GM12878 (cell line): ENCODE measurements around the gene PPP6R1. TPM values are rescaled to one million over a fixed set of nuclear protein-coding genes. Genes with fewer than 3 reads are reported as not detected.

Experiments used
- ATAC-seq: fragments of 200-7000 bp; cut with Tn5 transposase; 3 replicates; pipeline ENCODE4 v1.9.1; 2020; ENCODE audit warnings: mild to moderate bottlenecking, moderate library complexity
- BruUV-seq: library from RNA; stranded (reverse); fragments of 400-500 nt; replicated peaks from 2 replicates; lab custom pipeline; 2021; lab: Mats Ljungman, UMichigan
- CTCF ChIA-PET: fragments of 300-600 bp; sonication (Branson Sonifier 250); formaldehyde crosslinking; extraction: SDS; loops from one replicate; lab custom pipeline; 2021; ENCODE audit warnings: inconsistent platforms; lab: Yijun Ruan, JAX
- POLR2A ChIA-PET: fragments of 350-600 bp; formaldehyde crosslinking; extraction: SDS; loops from one replicate; lab custom pipeline; 2021; ENCODE audit warnings: inconsistent platforms; lab: Charles Lee
- RAD21 ChIA-PET: fragments of 300-600 bp; sonication (Branson Sonifier 250); formaldehyde crosslinking; loops from one replicate; lab custom pipeline; 2023; ENCODE audit warnings: antibody characterized with exemption; ENCODE audit not compliant: unreplicated experiment; lab: Charles Lee
- SMC1A ChIA-PET: fragments of 300-600 bp; sonication (Branson Sonifier 250); formaldehyde crosslinking; loops from one replicate; lab custom pipeline; 2023; ENCODE audit not compliant: unreplicated experiment, uncharacterized antibody; lab: Charles Lee
- DNase-seq: peaks from one replicate; pipeline ENCODE4 v3.0.0-alpha.2; 2011; ENCODE audit warnings: low read depth, low spot score
- FAIRE-seq: peaks from 3 replicates; lab custom pipeline; 2011; peaks lifted over from hg19 to GRCh38; lab: Jason Lieb, UNC
- H2AFZ ChIP-seq: 2 replicates; pipeline ENCODE4 v1.6.0; 2011; ENCODE audit warnings: low read depth, low read length, control low read depth; ENCODE audit not compliant: control insufficient read depth
- H3K27ac ChIP-seq: 2 replicates; pipeline ENCODE4 v1.5.1; 2011; ENCODE audit warnings: control low read depth; ENCODE audit not compliant: control insufficient read depth, insufficient read depth
- H3K27me3 ChIP-seq, 2 experiments: replicated peaks in 1 of 2; 2 replicates each; pipeline versions ENCODE4 v1.6.0 to v1.6.1; 2011; ENCODE audit warnings: low read length in 1 of 2; ENCODE audit not compliant: control insufficient read depth in 2 of 2, insufficient read depth in 2 of 2
- H3K36me3 ChIP-seq, 2 experiments: 2 replicates each; pipeline ENCODE4 v1.5.1; 2011; ENCODE audit warnings: low read length in 1 of 2; ENCODE audit not compliant: control insufficient read depth in 2 of 2, insufficient read depth in 2 of 2
- H3K4me1 ChIP-seq: 2 replicates; pipeline ENCODE4 v1.6.1; 2011; ENCODE audit warnings: mild to moderate bottlenecking, low read length, moderate library complexity, mixed read lengths; ENCODE audit not compliant: control insufficient read depth, insufficient read depth
- H3K4me2 ChIP-seq: 2 replicates; pipeline ENCODE4 v1.6.0; 2011; ENCODE audit warnings: control low read depth; ENCODE audit not compliant: control insufficient read depth, insufficient read depth
- H3K4me3 ChIP-seq: fragments of 200-600 bp; sonication (generic); 2 replicates; pipeline ENCODE4 v1.5.1; 2016
- H3K79me2 ChIP-seq: 2 replicates; pipeline ENCODE4 v1.6.0; 2011; ENCODE audit warnings: low read length; ENCODE audit not compliant: control insufficient read depth, insufficient read depth
- H3K9ac ChIP-seq: 2 replicates; pipeline ENCODE4 v1.8.0; 2011; ENCODE audit warnings: low read length, control low read depth, mixed read lengths; ENCODE audit not compliant: control insufficient read depth, insufficient read depth
- H3K9me3 ChIP-seq: replicated peaks from 3 replicates; pipeline ENCODE4 v1.5.1; 2011; ENCODE audit warnings: mild to moderate bottlenecking, low read length; ENCODE audit not compliant: control insufficient read depth, insufficient read depth
- H4K20me1 ChIP-seq: 2 replicates; pipeline ENCODE4 v1.6.0; 2011; ENCODE audit not compliant: control insufficient read depth, insufficient read depth
- BACH1 ChIP-seq: fragments of 450-650 bp; IDR thresholded peaks from 2 replicates; pipeline ENCODE4 v1.6.1; 2017; ENCODE audit warnings: mild to moderate bottlenecking, borderline replicate concordance
- BCL11A ChIP-seq: IDR thresholded peaks from 2 replicates; pipeline ENCODE4 v1.6.1; 2011; ENCODE audit warnings: low read depth, low read length
- CUX1 ChIP-seq: IDR thresholded peaks from 2 replicates; pipeline ENCODE4 v1.6.1; 2012; ENCODE audit warnings: improper control_type of control experiment, low read depth, low read length; ENCODE audit not compliant: insufficient replicate concordance
- HDGF ChIP-seq: fragments of 450-650 bp; IDR thresholded peaks from 2 replicates; pipeline ENCODE4 v1.6.1; 2016; ENCODE audit warnings: antibody characterized with exemption
- IKZF1 ChIP-seq: fragments of 450-650 bp; conservative IDR thresholded peaks from 2 replicates; pipeline ENCODE4 v1.6.1; 2017; ENCODE audit warnings: antibody characterized with exemption, mild to moderate bottlenecking
- MTA2 ChIP-seq: fragments of 450-650 bp; IDR thresholded peaks from 2 replicates; pipeline ENCODE4 v1.6.1; 2016; ENCODE audit warnings: low read depth, mild to moderate bottlenecking, moderate library complexity
- MYC ChIP-seq: IDR thresholded peaks from 2 replicates; pipeline ENCODE4 v1.6.1; 2011; ENCODE audit warnings: mild to moderate bottlenecking, low read length, moderate library complexity, inconsistent platforms; ENCODE audit not compliant: insufficient read depth, insufficient replicate concordance, insufficient read length, severe bottlenecking
- NFIC ChIP-seq: IDR thresholded peaks from 2 replicates; pipeline ENCODE4 v1.6.1; 2012; ENCODE audit warnings: low read depth, mild to moderate bottlenecking, inconsistent platforms, low read length, moderate library complexity
- PAX5 ChIP-seq: IDR thresholded peaks from 2 replicates; pipeline ENCODE4 v1.6.1; 2011; ENCODE audit warnings: low read depth, low read length, borderline replicate concordance
- PAX8 ChIP-seq: fragments of 450-650 bp; IDR thresholded peaks from 2 replicates; pipeline ENCODE4 v1.6.1; 2017; ENCODE audit warnings: mild to moderate bottlenecking, moderate library complexity
- POLR2AphosphoS5 ChIP-seq: IDR thresholded peaks from 2 replicates; pipeline ENCODE4 v1.6.1; 2011; ENCODE audit warnings: mild to moderate bottlenecking, low read length, inconsistent platforms
- POU2F2 ChIP-seq: IDR thresholded peaks from 3 replicates; pipeline ENCODE4 v1.6.1; 2011; ENCODE audit warnings: low read depth, mild to moderate bottlenecking, low read length, borderline replicate concordance
- STAT1 ChIP-seq: fragments of 450-650 bp; conservative IDR thresholded peaks from 2 replicates; pipeline ENCODE4 v1.6.1; 2014; ENCODE audit warnings: antibody characterized with exemption, mild to moderate bottlenecking
- ZBED1 ChIP-seq: IDR thresholded peaks from 2 replicates; pipeline ENCODE4 v1.6.1; 2016; ENCODE audit warnings: borderline replicate concordance
- ZZZ3 ChIP-seq: IDR thresholded peaks from 2 replicates; pipeline ENCODE4 v1.6.1; 2011; ENCODE audit warnings: low read depth; ENCODE audit not compliant: control insufficient read depth, insufficient read length
- WGBS: methylation state at CpG from one replicate; pipeline ENCODE4 v1.1.6; 2016; ENCODE audit warnings: low lambda C conversion rate; ENCODE audit not compliant: insufficient replicate concordance, insufficient coverage; ENCODE audit errors: missing lambda C conversion rate; 5-methylcytosine and 5-hydroxymethylcytosine counted together
- in situ Hi-C: fragments of 300-500 bp; cut with MboI; formaldehyde crosslinking; loops from 9 replicates; pipeline ENCODE4 v1.14.3; 2018; ENCODE audit warnings: mixed read lengths
- intact Hi-C: fragments of 100-400 bp; cut with micrococcal nuclease; formaldehyde crosslinking; loops from one replicate; pipeline ENCODE4 v1.14.2; 2022; ENCODE audit not compliant: unreplicated experiment
- polyA plus RNA-seq, 11 experiments: library from polyadenylated mRNA; depleted of rRNA in 4 of 11; unstranded in 6 of 11; stranded (reverse) in 5 of 11; fragments of >200 nt; fragmentation: Nextera tagmentation in 4 of 11; fragmentation: Illumina TruSeq in 1 of 11; extraction: Ambion mirVana in 4 of 11; extraction: Trizol in 1 of 11; gene quantifications; 1 replicate in 1 of 11; 2 replicates in 10 of 11; pipeline versions ENCODE4 v1.2.1 to v1.2.3, GENCODE V29; 2011 to 2016; ENCODE audit warnings: inconsistent platforms in 2 of 11, missing spikeins in 2 of 11, low read depth in 1 of 11
- total RNA-seq, 4 experiments: library from RNA; depleted of rRNA in 3 of 4; stranded (reverse); fragments of >200 nt in 3 of 4; fragmentation: Illumina TruSeq in 1 of 4; extraction: Trizol in 1 of 4; gene quantifications; 2 replicates each; pipeline versions ENCODE4 v1.2.1 to v1.2.3, GENCODE V29; 2013 to 2021
- TF ChIP-seq, protein P1 (sequence below): fragments of 150-350 bp; IDR thresholded peaks from 2 replicates; pipeline ENCODE4 v1.6.1; 2016; ENCODE audit warnings: low read depth, low read length
- TF ChIP-seq, protein P2 (sequence below): IDR thresholded peaks from 2 replicates; pipeline ENCODE4 v1.6.1; 2012; ENCODE audit warnings: low read depth, low read length, improper control_type of control experiment

Gene PPP6R1
- total and polyA plus RNA-seq, 10 of the 15 experiments (the other 5 are each of a cell fraction or from before 2014, with no cell fraction given), result 0.80 to 173 (median 63.7) TPM

DNA sequence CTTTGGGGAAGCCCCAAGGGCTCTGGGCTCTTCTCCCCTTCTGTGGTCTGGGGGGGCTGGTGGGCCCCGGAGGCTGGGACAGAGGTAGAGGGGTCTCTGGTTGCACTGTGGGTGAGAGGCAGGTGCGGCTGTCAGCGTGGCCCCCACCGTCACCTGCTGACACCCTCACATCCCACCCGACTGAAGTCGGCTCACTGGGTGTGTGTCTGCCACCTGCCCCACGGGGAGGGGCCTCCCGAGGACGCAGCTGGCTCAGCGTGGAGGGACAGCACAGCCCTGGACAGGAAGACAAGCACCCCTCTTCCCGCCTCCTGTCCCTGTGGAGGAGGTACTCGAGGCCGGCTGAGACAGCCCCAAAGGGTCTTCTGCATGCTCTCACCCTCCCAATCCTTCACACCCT lies 28.0 kb downstream of the PPP6R1 start:
- Histone ChIP-seq H4K20me1 (peaks cover 3% of the 10 kb centered on the region; the same call in 1 of the 2 replicates), H3K79me2 (no peaks in the 10 kb centered on the region), H3K4me2 (no peak overlapping the region), H3K27me3 (no peaks in the 10 kb centered on the region), H3K4me3 (no peak overlapping the region), H3K4me1 (no peaks in the 10 kb centered on the region), H3K9ac (no peak overlapping the region), H2AFZ (no peak overlapping the region), H3K27ac (no peak overlapping the region), H3K36me3 (peaks cover 21 to 44% of the 10 kb centered on the region in 2 experiments; a peak in 3 of 4 replicates), H3K9me3 (no peaks in the 10 kb centered on the region)
- RAD21 ChIA-PET, result no interaction called here
- WGBS, result 70% methylated on average over 2 of the region's 13 CpGs
- CTCF ChIA-PET, result no interaction called here
- FAIRE-seq, result no peak
- TF ChIP-seq HDGF (no peak), BCL11A (no peak), MTA2 (no peak), PAX8 (no peak), IKZF1 (no peak), PAX5 (no peak), ZBED1 (no peak), CUX1 (no peak), ZZZ3 (no peak), POU2F2 (no peak), MYC (no peak), STAT1 (no peak), NFIC (no peak), POLR2AphosphoS5 (no peak), BACH1 (no peak)
- TF ChIP-seq, protein P1, sequence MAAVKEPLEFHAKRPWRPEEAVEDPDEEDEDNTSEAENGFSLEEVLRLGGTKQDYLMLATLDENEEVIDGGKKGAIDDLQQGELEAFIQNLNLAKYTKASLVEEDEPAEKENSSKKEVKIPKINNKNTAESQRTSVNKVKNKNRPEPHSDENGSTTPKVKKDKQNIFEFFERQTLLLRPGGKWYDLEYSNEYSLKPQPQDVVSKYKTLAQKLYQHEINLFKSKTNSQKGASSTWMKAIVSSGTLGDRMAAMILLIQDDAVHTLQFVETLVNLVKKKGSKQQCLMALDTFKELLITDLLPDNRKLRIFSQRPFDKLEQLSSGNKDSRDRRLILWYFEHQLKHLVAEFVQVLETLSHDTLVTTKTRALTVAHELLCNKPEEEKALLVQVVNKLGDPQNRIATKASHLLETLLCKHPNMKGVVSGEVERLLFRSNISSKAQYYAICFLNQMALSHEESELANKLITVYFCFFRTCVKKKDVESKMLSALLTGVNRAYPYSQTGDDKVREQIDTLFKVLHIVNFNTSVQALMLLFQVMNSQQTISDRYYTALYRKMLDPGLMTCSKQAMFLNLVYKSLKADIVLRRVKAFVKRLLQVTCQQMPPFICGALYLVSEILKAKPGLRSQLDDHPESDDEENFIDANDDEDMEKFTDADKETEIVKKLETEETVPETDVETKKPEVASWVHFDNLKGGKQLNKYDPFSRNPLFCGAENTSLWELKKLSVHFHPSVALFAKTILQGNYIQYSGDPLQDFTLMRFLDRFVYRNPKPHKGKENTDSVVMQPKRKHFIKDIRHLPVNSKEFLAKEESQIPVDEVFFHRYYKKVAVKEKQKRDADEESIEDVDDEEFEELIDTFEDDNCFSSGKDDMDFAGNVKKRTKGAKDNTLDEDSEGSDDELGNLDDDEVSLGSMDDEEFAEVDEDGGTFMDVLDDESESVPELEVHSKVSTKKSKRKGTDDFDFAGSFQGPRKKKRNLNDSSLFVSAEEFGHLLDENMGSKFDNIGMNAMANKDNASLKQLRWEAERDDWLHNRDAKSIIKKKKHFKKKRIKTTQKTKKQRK, result no peak
- TF ChIP-seq, protein P2, sequence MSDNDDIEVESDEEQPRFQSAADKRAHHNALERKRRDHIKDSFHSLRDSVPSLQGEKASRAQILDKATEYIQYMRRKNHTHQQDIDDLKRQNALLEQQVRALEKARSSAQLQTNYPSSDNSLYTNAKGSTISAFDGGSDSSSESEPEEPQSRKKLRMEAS, result no peak
- no TSS peak for BruUV-seq
- POLR2A ChIA-PET, result no interaction called here
- in situ Hi-C loops (no loop called here), intact Hi-C loops (no loop called here)
- ATAC-seq, result no peak
- SMC1A ChIA-PET, result no interaction called here
- no peak for DNase-seq
